Germinal center (tissue), 1 donor: Measurements from ENCODE around the gene OSR1.
A peak's percentile ranks its signal among the peaks of the same experiment; 100 is the strongest.
"Not testable (repeated sequence)": the region's sequence is repeated elsewhere in the genome, so short reads cannot be mapped to it uniquely, and the experiment has no call there.

Experiments used
- DNase-seq: peaks from one replicate; pipeline ENCODE4 v3.0.0; 2012; ENCODE audit warnings: mixed read lengths, low spot score

OSR1 gene

DNA sequence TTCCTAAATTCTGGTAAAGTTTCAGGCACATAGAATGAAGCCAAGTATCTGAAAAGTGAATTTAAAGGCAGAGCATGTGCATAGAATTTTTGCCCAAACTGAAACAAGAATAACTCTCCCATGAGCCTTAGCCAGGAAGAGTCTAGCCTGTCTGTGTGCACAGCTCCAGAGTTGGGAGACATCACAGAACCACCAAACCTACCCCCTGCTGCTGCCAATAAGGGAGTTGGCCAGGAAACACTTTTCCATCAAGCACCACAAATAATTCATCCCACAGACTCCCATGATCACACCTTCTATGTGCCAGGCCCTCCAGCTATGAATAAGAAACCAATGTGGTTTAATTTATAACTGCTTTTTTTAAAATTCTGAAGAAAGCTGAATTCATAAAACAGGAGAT lies 27.0 kb downstream of the OSR1 start:
- no peak for DNase-seq

DNA sequence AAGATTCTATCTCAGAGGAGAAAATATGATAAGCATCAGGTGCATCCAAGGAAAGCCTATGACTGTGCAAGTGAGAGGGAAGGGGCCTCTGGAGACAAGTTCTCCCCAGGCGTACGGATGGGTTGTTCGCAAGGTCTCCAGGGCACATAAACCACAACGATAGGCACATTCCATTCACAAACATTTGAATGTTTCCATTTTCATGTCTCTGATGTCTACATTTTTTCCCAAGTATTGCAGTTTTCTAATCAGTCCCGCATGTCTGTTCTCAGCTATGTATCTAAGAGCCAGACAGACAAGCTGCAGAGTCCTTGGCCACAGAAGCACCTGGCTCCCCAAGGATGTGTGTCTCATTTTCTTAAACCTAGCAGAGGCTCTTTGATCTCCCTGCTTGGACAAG lies 28.0 kb downstream of the OSR1 start:
- no peak for DNase-seq

DNA sequence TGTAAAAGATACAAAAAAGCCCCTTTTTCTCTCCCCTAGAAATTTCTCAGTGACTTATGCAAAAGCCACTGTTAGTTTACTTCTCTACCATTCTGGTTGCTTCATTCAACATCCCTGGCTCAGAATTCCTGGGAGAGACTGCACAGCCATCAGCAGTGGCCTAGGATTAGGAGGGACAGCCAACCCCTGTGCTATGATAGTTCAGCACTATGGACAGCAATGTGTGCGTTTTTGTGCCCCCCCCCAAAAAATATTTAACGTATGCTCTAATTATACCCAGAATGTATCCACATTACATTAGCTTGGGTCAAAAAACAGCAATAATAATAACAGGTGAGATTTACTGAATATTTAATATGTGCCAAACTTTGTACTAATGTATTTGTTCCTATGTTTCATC lies 29.0 kb downstream of the OSR1 start:
- DNase-seq, result no peak

DNA sequence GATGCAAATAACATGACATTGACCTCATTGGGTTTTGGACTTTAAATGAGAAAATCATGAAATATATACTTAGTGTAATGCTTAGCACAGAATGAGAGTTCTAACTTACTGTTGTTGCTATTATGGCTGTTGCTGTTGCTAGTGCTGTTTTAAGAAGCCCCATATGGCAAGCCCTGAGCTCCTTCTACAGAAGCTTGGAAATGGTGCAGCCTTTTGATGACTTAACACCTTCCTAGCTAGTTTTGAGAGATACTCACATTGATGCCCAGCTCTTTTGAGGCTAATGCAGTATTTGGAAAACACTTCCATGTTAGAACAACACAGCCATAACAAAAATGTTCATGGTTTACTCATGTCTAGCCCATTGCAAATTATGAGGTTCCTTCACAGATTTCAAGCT lies 30.9 kb downstream of the OSR1 start:
- DNase-seq, result no peak

DNA sequence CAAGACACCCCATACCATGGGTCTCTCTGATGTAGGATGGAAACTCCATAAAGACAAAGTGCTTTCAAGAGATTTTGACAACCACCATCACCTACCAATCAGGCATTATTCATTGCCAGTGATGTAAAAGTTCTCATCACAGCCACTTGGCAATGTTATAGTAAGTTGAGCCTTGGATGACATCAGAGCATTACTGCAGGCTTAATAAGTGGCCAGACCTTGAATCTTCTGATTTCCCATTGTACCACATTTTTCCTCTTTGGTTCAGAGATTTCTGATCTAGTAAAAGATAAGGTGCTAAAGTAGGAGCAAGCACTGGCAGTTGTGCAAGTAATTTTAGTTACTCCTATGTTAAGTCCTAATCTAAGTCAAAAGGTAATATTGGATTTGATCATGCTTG lies 36.5 kb downstream of the OSR1 start:
- DNase-seq, result no peak

DNA sequence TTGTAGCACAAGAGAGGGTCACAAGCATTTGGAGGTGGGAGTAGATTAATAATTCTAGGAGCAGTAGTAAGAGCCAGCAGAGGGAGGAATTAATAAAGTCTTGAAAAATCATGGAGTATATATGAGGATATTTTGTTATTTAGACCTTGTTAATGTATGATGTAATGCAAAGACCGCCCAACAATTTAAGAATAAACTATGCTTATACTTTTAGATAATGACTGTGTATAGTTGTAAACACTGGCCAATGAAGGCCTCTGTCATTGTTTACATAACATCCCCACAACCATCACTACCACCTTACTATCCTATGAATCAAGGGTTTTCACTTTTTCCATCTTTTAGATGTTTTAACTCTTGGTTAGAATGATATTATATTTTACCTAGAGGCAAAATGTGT lies 37.6 kb downstream of the OSR1 start:
- DNase-seq, result no peak

DNA sequence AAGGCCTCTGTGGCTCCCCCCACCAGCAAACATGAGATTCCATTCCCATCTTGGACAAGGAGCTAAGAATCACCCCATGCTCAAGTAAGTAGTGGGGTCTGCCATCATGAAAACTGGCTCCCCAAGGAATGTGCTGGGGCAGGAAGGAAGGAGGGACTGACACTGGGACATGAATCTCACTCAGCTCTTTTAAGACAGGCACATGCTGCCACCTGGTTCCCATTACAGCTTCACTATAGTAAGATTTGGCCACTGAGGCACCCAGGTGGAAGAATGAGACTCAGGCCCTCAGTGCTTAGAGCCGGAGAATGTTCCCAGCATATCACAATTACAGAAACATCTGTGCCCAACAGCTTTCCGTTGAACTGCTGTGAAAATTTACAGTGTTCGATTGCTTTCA lies 38.7 kb downstream of the OSR1 start:
- DNase-seq, result no peak

DNA sequence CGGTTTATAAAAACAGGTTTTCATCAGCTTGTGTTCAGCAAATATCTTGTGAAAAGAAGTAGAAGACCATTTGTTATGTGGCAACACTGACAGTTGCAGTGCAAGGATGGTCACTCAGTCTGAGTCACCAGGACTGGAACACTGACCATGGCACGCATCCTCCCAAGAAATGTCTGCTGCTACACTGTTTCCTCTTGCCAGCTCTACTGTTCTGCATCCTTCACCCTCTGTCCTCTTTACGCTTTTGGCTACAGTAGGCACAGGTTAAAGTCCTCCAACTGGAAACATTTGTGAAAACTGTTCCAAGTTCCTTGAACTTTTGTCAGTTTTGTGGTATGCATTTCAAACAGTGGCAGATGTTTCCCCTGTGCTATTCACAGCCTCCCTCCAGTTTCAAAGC lies 39.4 kb downstream of the OSR1 start:
- no peak for DNase-seq

DNA sequence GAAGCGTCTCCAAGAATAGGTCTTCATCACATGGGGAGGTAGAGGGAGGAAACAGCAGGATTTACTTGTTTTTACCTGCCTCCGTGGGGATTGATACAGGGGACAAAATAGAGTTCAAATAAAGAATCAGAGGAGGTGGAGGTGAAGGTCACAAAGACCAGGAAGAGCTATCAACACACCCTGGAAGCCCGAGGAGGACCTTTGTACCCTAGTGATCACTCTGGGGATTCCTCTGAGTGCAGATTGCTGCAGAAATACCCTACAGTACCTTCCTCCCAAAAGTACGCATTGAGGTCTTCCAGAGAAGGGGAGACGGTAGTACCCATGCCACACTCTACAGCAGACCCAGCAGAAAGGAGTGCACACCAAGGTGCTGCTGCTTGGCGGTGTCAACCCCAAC lies 44.9 kb downstream of the OSR1 start:
- no peak for DNase-seq

DNA sequence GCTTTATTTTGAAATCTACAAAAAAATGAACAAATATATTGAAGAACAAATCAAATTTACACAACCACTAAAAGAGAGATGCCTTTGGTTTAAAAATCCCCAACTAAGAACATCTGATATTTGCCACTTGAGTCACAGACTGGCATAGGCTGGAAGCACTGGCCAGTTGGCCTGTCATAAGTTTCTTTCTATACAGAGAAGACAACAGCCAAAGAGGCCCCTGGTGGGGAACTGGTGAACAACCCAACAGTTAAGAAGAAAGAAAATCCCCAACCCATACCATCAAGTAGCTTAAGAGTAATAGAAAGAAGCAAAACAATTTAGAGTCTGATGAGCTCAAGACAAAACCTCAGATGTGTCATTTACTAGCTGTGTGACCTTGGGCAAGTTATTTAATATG lies 45.5 kb downstream of the OSR1 start:
- DNase-seq, result peak; percentile 6

DNA sequence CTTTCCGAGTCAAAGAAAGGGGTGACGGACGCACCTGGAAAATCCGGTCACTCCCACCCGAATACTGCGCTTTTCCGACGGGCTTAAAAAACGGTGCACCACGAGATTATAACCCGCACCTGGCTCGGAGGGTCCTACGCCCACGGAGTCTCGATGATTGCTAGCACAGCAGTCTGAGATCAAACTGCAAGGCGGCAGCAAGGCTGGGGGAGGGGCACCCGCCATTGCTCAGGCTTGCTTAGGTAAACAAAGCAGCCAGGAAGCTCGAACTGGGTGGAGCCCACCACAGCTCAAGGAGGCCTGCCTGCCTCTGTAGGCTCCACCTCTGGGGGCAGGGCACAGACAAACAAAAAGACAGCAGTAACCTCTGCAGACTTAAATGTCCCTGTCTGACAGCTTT lies 52.4 kb downstream of the OSR1 start:
- DNase-seq, result not testable (repeated sequence)

DNA sequence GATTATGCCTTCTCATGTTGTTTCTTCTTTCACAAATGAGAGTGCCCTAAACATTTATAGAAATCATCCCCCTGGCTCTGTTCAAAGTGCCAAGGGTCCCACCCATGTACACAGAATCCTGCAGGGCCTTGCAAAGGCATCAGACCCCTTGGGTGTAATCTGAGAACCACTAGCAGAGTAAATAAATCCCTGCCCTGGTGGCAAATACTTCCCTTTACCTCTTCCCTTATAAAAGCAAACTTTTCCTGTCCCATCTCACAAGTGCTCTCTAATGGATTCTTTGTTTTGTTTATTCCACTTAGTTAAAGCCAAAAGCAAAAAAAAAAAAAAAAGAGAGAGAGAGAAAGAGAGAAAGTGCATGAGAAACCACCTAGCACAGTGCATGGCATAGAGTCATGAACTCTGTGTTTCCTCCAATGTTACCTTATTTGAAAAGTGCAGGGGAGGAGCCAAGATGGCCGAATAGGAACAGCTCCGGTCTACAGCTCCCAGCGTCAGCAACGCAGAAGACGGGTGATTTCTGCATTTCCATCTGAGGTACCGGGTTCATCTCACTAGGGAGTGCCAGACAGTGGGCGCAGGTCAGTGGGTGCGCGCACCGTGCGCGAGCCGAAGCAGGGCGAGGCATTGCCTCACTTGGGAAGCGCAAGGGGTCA lies 52.9 kb downstream of the OSR1 start:
- not testable (repeated sequence) for DNase-seq

DNA sequence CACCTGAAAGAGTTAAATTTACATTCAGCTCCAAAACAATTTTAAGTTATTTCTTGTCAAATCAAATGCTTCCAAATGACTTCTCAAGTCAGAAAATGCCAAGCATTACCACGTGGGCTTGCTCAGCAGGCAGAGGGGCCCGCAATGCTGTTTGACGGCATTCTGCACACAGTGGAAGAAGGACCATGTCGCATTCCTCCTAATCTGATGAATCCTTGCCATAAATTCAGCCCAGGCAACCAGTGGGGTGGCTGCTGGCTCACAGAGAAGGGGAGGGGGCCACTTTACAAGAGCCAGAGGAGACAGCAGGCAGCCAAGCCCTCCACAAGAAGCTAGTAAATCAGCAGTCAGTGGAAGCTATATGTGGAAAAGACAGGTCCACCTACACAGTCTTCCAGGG lies 56.7 kb downstream of the OSR1 start:
- no peak for DNase-seq
